Uterus (tissue), 2 donors: Measurements from ENCODE around the gene CTNND2.

Experiments used
- POLR2A ChIP-seq, 2 donors: fragments of 450-650 bp; IDR thresholded peaks; one replicate each; pipeline ENCODE4 v1.6.1; 2016; ENCODE audit warnings: antibody characterized with exemption in 2 of 2, mild to moderate bottlenecking in 1 of 2, moderate library complexity in 1 of 2
- TF ChIP-seq, protein P1 (sequence below), 4 experiments: fragments of 200-600 bp in 2 of 4; fragments of 450-650 bp in 2 of 4; sonication (generic) in 2 of 4; IDR thresholded peaks; one replicate each; pipeline ENCODE4 v1.5.1; 2016 to 2019; ENCODE audit warnings: antibody characterized with exemption in 4 of 4, mild to moderate bottlenecking in 2 of 4, moderate library complexity in 1 of 4

- no peak for TF ChIP-seq POLR2A (IDR thresholded peaks at IDR 0.05)
- TF ChIP-seq, protein P1, sequence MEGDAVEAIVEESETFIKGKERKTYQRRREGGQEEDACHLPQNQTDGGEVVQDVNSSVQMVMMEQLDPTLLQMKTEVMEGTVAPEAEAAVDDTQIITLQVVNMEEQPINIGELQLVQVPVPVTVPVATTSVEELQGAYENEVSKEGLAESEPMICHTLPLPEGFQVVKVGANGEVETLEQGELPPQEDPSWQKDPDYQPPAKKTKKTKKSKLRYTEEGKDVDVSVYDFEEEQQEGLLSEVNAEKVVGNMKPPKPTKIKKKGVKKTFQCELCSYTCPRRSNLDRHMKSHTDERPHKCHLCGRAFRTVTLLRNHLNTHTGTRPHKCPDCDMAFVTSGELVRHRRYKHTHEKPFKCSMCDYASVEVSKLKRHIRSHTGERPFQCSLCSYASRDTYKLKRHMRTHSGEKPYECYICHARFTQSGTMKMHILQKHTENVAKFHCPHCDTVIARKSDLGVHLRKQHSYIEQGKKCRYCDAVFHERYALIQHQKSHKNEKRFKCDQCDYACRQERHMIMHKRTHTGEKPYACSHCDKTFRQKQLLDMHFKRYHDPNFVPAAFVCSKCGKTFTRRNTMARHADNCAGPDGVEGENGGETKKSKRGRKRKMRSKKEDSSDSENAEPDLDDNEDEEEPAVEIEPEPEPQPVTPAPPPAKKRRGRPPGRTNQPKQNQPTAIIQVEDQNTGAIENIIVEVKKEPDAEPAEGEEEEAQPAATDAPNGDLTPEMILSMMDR (IDR thresholded peaks at IDR 0.05) = no peak
These were observed 890.5 kb downstream of the CTNND2 start for GRCh38 chr5:11013793-11014192.
